ENCODE measurements around the gene TMEM82. TPM values are rescaled to one million over a fixed set of nuclear protein-coding genes. Genes with fewer than 3 reads are reported as not detected.

TMEM82 gene
- total and polyA plus RNA-seq, 10 donors: not detected

- no peaks in the 10 kb centered on the region for H3K9me3 ChIP-seq
- no peak overlapping the region for H3K27ac ChIP-seq
- peaks cover 0 to 83% (median 65%) of the 10 kb centered on the region in 6 donors for H3K36me3 ChIP-seq
- DNase-seq: no peak
- H3K4me3 ChIP-seq: no peak overlapping the region
- peaks cover 0 to 25% (median 8%) of the 10 kb centered on the region in 6 donors for H3K4me1 ChIP-seq
- TF ChIP-seq POLR2AphosphoS5 (IDR thresholded peaks at IDR 0.05): no peak
- TF ChIP-seq, protein P1, sequence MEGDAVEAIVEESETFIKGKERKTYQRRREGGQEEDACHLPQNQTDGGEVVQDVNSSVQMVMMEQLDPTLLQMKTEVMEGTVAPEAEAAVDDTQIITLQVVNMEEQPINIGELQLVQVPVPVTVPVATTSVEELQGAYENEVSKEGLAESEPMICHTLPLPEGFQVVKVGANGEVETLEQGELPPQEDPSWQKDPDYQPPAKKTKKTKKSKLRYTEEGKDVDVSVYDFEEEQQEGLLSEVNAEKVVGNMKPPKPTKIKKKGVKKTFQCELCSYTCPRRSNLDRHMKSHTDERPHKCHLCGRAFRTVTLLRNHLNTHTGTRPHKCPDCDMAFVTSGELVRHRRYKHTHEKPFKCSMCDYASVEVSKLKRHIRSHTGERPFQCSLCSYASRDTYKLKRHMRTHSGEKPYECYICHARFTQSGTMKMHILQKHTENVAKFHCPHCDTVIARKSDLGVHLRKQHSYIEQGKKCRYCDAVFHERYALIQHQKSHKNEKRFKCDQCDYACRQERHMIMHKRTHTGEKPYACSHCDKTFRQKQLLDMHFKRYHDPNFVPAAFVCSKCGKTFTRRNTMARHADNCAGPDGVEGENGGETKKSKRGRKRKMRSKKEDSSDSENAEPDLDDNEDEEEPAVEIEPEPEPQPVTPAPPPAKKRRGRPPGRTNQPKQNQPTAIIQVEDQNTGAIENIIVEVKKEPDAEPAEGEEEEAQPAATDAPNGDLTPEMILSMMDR (IDR thresholded peaks at IDR 0.05 in 8 of 11, conservative IDR thresholded peaks at IDR 0.05 in 3 of 11): no peak
- TF ChIP-seq POLR2A (IDR thresholded peaks at IDR 0.05): no peak
- no peaks in the 10 kb centered on the region for H3K27me3 ChIP-seq (replicated peaks in 1 of 7)
- WGBS, 5 donors: 85 to 94% (median 89%) methylated on average over 11 of the region's 11 CpGs
- intact Hi-C loops (cut with DNase I; ENCODE audit: low total_unique reads): no loop called here
Observed at GRCh38 chr1:15717418-15718125, 24.7 kb upstream of the TMEM82 start.

- no peaks in the 10 kb centered on the region for H3K27me3 ChIP-seq (replicated peaks in 1 of 7)
- peaks cover 0 to 20% (median 7%) of the 10 kb centered on the region in 6 donors for H3K4me1 ChIP-seq
- TF ChIP-seq POLR2A (IDR thresholded peaks at IDR 0.05): no peak
- TF ChIP-seq, protein P1 (IDR thresholded peaks at IDR 0.05 in 8 of 11, conservative IDR thresholded peaks at IDR 0.05 in 3 of 11): no peak
- TF ChIP-seq POLR2AphosphoS5 (IDR thresholded peaks at IDR 0.05): no peak
- DNase-seq: no peak
- peaks cover 0 to 89% (median 71%) of the 10 kb centered on the region in 6 donors for H3K36me3 ChIP-seq
- intact Hi-C loops (cut with DNase I; ENCODE audit: low total_unique reads): no loop called here
- WGBS, 5 donors: 86 to 99% (median 91%) methylated on average over 7 to 8 of the region's 8 CpGs
- no peak overlapping the region for H3K4me3 ChIP-seq
- H3K27ac ChIP-seq: no peak overlapping the region
- H3K9me3 ChIP-seq: no peaks in the 10 kb centered on the region
Observed at GRCh38 chr1:15718199-15718601, 24.1 kb upstream of the TMEM82 start.

DNA sequence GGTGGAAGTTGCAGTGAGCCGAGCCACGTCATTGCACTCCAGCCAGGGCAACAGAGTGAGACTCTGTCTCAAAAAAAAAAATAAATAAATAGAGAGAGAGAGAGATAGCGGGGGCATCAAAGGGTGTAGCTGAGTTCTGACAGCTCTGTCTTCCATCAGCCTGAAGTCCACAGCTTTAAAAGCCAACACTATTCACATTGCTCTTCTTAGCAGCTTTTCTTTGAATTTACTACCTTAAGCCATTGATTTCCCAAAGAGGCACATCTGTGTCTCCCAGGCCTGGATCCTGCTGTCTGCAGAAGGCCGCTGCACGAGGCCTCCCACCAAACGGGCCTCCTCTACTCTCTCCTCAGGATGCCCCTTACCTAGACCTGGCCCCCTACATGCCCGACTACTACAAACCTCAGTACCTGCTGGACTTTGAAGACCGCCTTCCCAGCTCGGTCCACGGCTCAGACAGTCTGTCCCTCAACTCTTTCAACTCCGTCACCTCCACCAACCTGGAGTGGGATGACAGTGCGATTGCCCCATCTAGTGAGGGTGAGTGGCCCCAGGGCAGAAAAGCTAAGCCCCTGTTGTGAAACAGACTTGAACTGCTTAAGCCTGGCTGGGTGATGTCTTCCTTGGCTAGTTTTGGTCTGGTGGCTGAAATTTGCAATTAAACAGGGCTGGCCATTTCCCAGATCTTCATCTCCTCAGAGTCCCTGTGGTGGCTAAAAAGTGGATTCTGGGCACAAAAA lies 22.7 kb upstream of the TMEM82 start:
- H3K9me3 ChIP-seq: no peaks in the 10 kb centered on the region
- no peak for TF ChIP-seq POLR2AphosphoS5 (IDR thresholded peaks at IDR 0.05)
- TF ChIP-seq POLR2A (IDR thresholded peaks at IDR 0.05): no peak
- TF ChIP-seq, protein P1 (IDR thresholded peaks at IDR 0.05 in 8 of 11, conservative IDR thresholded peaks at IDR 0.05 in 3 of 11): no peak
- peaks cover 0 to 7% (median 2%) of the 10 kb centered on the region in 6 donors for H3K4me1 ChIP-seq
- H3K27me3 ChIP-seq (replicated peaks in 1 of 7): no peaks in the 10 kb centered on the region
- no peak for DNase-seq
- whole genome bisulfite sequencing, 5 donors: 89 to 97% (median 94%) methylated on average over 12 of the region's 12 CpGs
- peak overlapping the region in 2 of 8 donors; percentile 21 to 33 for H3K27ac ChIP-seq
- intact Hi-C loops (cut with DNase I; ENCODE audit: low total_unique reads): no loop called here
- peaks cover 0 to 98% (median 76%) of the 10 kb centered on the region in 6 donors for H3K36me3 ChIP-seq
- H3K4me3 ChIP-seq: no peak overlapping the region

DNA sequence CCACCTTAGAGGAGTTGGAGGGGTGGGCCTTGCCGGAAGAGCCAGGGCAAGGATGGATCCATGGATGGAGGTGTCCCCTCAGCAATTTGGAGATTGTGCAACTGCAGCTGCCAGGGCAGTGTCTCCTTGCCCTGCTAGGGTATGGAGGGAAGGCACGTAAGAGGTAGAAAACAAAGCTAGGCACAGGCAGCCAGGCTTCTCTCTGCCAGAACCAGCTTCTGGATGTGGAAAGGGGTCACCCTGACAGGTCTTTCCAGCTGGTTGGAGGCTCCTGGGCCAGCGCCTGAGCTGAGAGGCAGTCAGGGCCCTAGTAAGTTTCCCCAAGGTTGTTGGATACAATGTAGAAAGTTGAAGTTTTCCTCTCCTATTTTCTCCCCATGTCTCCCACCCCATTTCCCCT lies 21.4 kb upstream of the TMEM82 start:
- no peaks in the 10 kb centered on the region for H3K27me3 ChIP-seq (replicated peaks in 1 of 7)
- no peak for DNase-seq
- H3K4me3 ChIP-seq: no peak overlapping the region
- TF ChIP-seq POLR2A (IDR thresholded peaks at IDR 0.05) (no peak), POLR2AphosphoS5 (IDR thresholded peaks at IDR 0.05) (no peak)
- TF ChIP-seq, protein P1 (IDR thresholded peaks at IDR 0.05 in 8 of 11, conservative IDR thresholded peaks at IDR 0.05 in 3 of 11): no peak
- intact Hi-C loops (cut with DNase I; ENCODE audit: low total_unique reads): no loop called here
- peak overlapping the region in 3 of 8 donors; percentile 7 to 36 (median 33) for H3K27ac ChIP-seq
- H3K9me3 ChIP-seq: no peaks in the 10 kb centered on the region
- H3K4me1 ChIP-seq: no peaks in the 10 kb centered on the region
- H3K36me3 ChIP-seq: peaks cover 0 to 100% (median 85%) of the 10 kb centered on the region in 6 donors
- 88 to 95% (median 93%) methylated on average over 3 of the region's 3 CpGs for WGBS, 5 donors

All from spleen (tissue), 11 donors.